T follicular helper cell (primary cell): Measurements from ENCODE around the gene ZNF644.
"Not testable (repeated sequence)": the region's sequence is repeated elsewhere in the genome, so short reads cannot be mapped to it uniquely, and the experiment has no call there.

Experiments
- DNase-seq: peaks from one replicate; pipeline ENCODE4 v3.0.0-alpha.2; 2020; ENCODE audit warnings: low read depth

ZNF644 gene

GRCh38 chr1:90987841-90988240 is 34.0 kb downstream of the ZNF644 start:
- DNase-seq: no peak

GRCh38 chr1:90986953-90987352 is 34.9 kb downstream of the ZNF644 start:
- no peak for DNase-seq

GRCh38 chr1:90977522-90977921 is 44.3 kb downstream of the ZNF644 start:
- DNase-seq: no peak

GRCh38 chr1:90973897-90974798 is 47.7 kb downstream of the ZNF644 start:
- no peak for DNase-seq

- DNase-seq: no peak
These were observed 51.6 kb downstream of the ZNF644 start for GRCh38 chr1:90970208-90970607.

GRCh38 chr1:90969241-90969640 is 52.6 kb downstream of the ZNF644 start:
- no peak for DNase-seq

GRCh38 chr1:90964444-90965035 is 57.3 kb downstream of the ZNF644 start:
- no peak for DNase-seq

- no peak for DNase-seq
These were observed 58.2 kb downstream of the ZNF644 start for GRCh38 chr1:90963651-90964050.

- DNase-seq: no peak
These were observed 58.6 kb downstream of the ZNF644 start for GRCh38 chr1:90963236-90963635.

GRCh38 chr1:90959352-90960206 is 62.3 kb downstream of the ZNF644 start:
- no peak for DNase-seq

GRCh38 chr1:90957497-90957896 is 64.3 kb downstream of the ZNF644 start:
- no peak for DNase-seq

- DNase-seq: no peak
These were observed 66.1 kb downstream of the ZNF644 start for GRCh38 chr1:90955769-90956168.

- no peak for DNase-seq
These were observed 68.9 kb downstream of the ZNF644 start for GRCh38 chr1:90952906-90953305.

- no peak for DNase-seq
These were observed 70.8 kb downstream of the ZNF644 start for GRCh38 chr1:90951009-90951408.

GRCh38 chr1:90948301-90948700 is 73.5 kb downstream of the ZNF644 start:
- no peak for DNase-seq

GRCh38 chr1:90946630-90947029 is 75.2 kb downstream of the ZNF644 start:
- no peak for DNase-seq

- no peak for DNase-seq
These were observed 76.5 kb downstream of the ZNF644 start for GRCh38 chr1:90945287-90945686.

GRCh38 chr1:90943966-90944365 is 77.9 kb downstream of the ZNF644 start:
- no peak for DNase-seq

GRCh38 chr1:90940746-90941145 is 81.1 kb downstream of the ZNF644 start:
- DNase-seq: no peak

GRCh38 chr1:90936731-90937130 is 85.1 kb downstream of the ZNF644 start:
- no peak for DNase-seq

- DNase-seq: no peak
These were observed 85.8 kb downstream of the ZNF644 start for GRCh38 chr1:90936061-90936460.

- DNase-seq: not testable (repeated sequence)
These were observed 93.6 kb downstream of the ZNF644 start for GRCh38 chr1:90928231-90928630.
